MM.1S (cell line): ENCODE measurements around the gene LAX1.

Source experiments
- EZH2 ChIP-seq: fragments of 300-600 bp; sonication (generic); optimal IDR thresholded peaks from 2 replicates; pipeline ENCODE3; 2017; ENCODE audit warnings: low read depth, mild to moderate bottlenecking, antibody characterized with exemption, low read length, mixed read lengths
- EZH2phosphoT487 ChIP-seq: fragments of 300-600 bp; sonication (generic); IDR thresholded peaks from 2 replicates; pipeline ENCODE4 v1.6.1; 2018; ENCODE audit warnings: antibody characterized with exemption, low read length
- TF ChIP-seq, protein P1 (sequence below): fragments of 300-600 bp; sonication (generic); IDR thresholded peaks from 2 replicates; pipeline ENCODE4 v1.5.1; 2016; ENCODE audit warnings: antibody characterized with exemption, low read length, mixed read lengths

DNA sequence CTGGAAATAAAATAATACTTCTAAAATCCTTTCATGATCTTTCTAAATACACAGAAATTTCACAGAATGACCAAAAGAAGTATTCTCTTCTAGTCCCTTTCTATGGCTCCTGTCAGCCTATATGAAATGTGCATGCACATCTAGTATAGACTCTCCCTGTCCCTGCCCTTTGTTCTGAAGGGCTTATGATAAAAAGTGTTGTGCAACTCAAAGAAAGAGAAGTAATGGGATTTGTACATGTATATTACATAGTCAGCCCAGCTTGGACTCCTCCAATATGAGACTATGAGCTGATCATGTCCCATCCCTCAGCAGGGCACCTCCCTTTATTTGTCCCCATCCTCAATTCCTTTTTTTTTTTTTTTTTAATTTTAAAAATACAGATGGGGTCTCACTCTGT lies 42.1 kb upstream of the LAX1 start:
- TF ChIP-seq, protein P1, sequence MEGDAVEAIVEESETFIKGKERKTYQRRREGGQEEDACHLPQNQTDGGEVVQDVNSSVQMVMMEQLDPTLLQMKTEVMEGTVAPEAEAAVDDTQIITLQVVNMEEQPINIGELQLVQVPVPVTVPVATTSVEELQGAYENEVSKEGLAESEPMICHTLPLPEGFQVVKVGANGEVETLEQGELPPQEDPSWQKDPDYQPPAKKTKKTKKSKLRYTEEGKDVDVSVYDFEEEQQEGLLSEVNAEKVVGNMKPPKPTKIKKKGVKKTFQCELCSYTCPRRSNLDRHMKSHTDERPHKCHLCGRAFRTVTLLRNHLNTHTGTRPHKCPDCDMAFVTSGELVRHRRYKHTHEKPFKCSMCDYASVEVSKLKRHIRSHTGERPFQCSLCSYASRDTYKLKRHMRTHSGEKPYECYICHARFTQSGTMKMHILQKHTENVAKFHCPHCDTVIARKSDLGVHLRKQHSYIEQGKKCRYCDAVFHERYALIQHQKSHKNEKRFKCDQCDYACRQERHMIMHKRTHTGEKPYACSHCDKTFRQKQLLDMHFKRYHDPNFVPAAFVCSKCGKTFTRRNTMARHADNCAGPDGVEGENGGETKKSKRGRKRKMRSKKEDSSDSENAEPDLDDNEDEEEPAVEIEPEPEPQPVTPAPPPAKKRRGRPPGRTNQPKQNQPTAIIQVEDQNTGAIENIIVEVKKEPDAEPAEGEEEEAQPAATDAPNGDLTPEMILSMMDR: no peak
- TF ChIP-seq EZH2 (no peak), EZH2phosphoT487 (no peak)
